K562 (cell line): ENCODE results near the gene TRMU. TPM values are rescaled to one million over a fixed set of nuclear protein-coding genes. Genes with fewer than 3 reads are reported as not detected.
A peak's percentile ranks its signal among the peaks of the same experiment; 100 is the strongest.

ENCODE experiments used
- ATF7 ChIP-seq: fragments of 450-650 bp; IDR thresholded peaks from 2 replicates; pipeline ENCODE4 v1.7.1; 2014; ENCODE audit warnings: mild to moderate bottlenecking, moderate library complexity
- ELF1 ChIP-seq: fragments of 200-800 bp; sonication (Bioruptor generic); IDR thresholded peaks from 2 replicates; pipeline ENCODE4 v1.6.1; 2016; ENCODE audit warnings: missing genetic modification characterization, missing compliant biosample characterization
- HMGN3 ChIP-seq: IDR thresholded peaks from 2 replicates; pipeline ENCODE4 v1.6.1; 2011; ENCODE audit warnings: borderline replicate concordance, low read depth, mild to moderate bottlenecking, mixed read lengths, low read length; ENCODE audit not compliant: insufficient read length; ENCODE audit errors: extremely low read depth
- IRF2 ChIP-seq: sonication (generic); formaldehyde crosslinking; IDR thresholded peaks from 2 replicates; pipeline ENCODE4 v1.8.1; 2022; ENCODE audit warnings: mild to moderate bottlenecking, missing genetic modification reagents
- PRPF4 ChIP-seq: fragments of 200-400 bp; formaldehyde crosslinking; IDR thresholded peaks from one replicate; pipeline ENCODE4 v1.6.1; 2017; ENCODE audit warnings: low read length, low read depth, mild to moderate bottlenecking; ENCODE audit not compliant: insufficient read depth, poor library complexity, severe bottlenecking
- PTTG1 ChIP-seq: fragments of 450-650 bp; IDR thresholded peaks from 2 replicates; pipeline ENCODE4 v1.6.1; 2016; ENCODE audit warnings: low read depth, mild to moderate bottlenecking, missing genetic modification characterization, missing compliant biosample characterization
- SAFB ChIP-seq: fragments of 200-400 bp; formaldehyde crosslinking; IDR thresholded peaks from 2 replicates; pipeline ENCODE4 v1.6.1; 2017; ENCODE audit warnings: low read depth, low read length, borderline replicate concordance
- SMARCE1 ChIP-seq: fragments of 450-650 bp; IDR thresholded peaks from 2 replicates; pipeline ENCODE4 v1.7.1; 2016; ENCODE audit warnings: mild to moderate bottlenecking
- ZKSCAN1 ChIP-seq: fragments of 150-350 bp; IDR thresholded peaks from 2 replicates; pipeline ENCODE4 v1.6.1; 2016; ENCODE audit warnings: low read depth, low read length
- ZNF143 ChIP-seq: sonication (generic); formaldehyde crosslinking; IDR thresholded peaks from 2 replicates; pipeline ENCODE4 v1.9.0; 2022; ENCODE audit warnings: mild to moderate bottlenecking, missing genetic modification reagents
- ZNF212 ChIP-seq: fragments of 450-650 bp; formaldehyde crosslinking; IDR thresholded peaks from 2 replicates; pipeline ENCODE4 v1.4.0; 2020; ENCODE audit warnings: mild to moderate bottlenecking
- ZNF431 ChIP-seq: sonication (generic); formaldehyde crosslinking; IDR thresholded peaks from 2 replicates; pipeline ENCODE4 v1.8.0; 2022; ENCODE audit warnings: mild to moderate bottlenecking, missing genetic modification reagents
- polyA plus RNA-seq, 8 experiments: library from polyadenylated mRNA; depleted of rRNA in 4 of 8; stranded (reverse) in 5 of 8; unstranded in 3 of 8; fragments of >200 nt; fragmentation: Nextera tagmentation in 2 of 8; fragmentation: Illumina TruSeq in 1 of 8; extraction: Ambion mirVana in 2 of 8; extraction: Trizol in 1 of 8; gene quantifications; 2 replicates each; pipeline versions ENCODE4 v1.2.1 to v1.2.3, GENCODE V29; 2011 to 2014; ENCODE audit warnings: inconsistent platforms in 1 of 8, missing spikeins in 1 of 8
- total RNA-seq, 7 experiments: library from RNA; depleted of rRNA in 6 of 7; stranded (reverse); fragments of >200 nt in 6 of 7; fragmentation: Illumina TruSeq in 2 of 7; extraction: Trizol in 2 of 7; gene quantifications; 2 replicates each; pipeline versions ENCODE4 v1.2.1 to v1.2.3, GENCODE V29; 2011 to 2021; ENCODE audit warnings: low replicate concordance in 1 of 7
- TF ChIP-seq, protein P1 (sequence below), 2 experiments: fragments of 450-650 bp in 1 of 2; IDR thresholded peaks; 2 replicates each; pipeline ENCODE4 v1.6.1; 2011 to 2017; ENCODE audit warnings: low read depth in 2 of 2, antibody characterized with exemption in 1 of 2, borderline replicate concordance in 1 of 2, low read length in 1 of 2, mild to moderate bottlenecking in 1 of 2, mixed read lengths in 1 of 2; ENCODE audit not compliant: control insufficient read depth in 1 of 2
- TF ChIP-seq, protein P2 (sequence below): sonication (generic); formaldehyde crosslinking; IDR thresholded peaks from 2 replicates; pipeline ENCODE4 v1.8.1; 2023; ENCODE audit warnings: missing genetic modification reagents, mild to moderate bottlenecking, borderline replicate concordance
- TF ChIP-seq, protein P3 (sequence below): IDR thresholded peaks from 3 replicates; pipeline ENCODE4 v1.6.1; 2011; ENCODE audit warnings: borderline replicate concordance, mild to moderate bottlenecking, moderate library complexity; ENCODE audit not compliant: insufficient read length; ENCODE audit errors: extremely low read depth

The TRMU gene
- total and polyA plus RNA-seq, 9 of the 15 experiments (the other 6 are each of a cell fraction or from before 2014, with no cell fraction given) = 2.3 to 49.9 (median 35.3) TPM

DNA sequence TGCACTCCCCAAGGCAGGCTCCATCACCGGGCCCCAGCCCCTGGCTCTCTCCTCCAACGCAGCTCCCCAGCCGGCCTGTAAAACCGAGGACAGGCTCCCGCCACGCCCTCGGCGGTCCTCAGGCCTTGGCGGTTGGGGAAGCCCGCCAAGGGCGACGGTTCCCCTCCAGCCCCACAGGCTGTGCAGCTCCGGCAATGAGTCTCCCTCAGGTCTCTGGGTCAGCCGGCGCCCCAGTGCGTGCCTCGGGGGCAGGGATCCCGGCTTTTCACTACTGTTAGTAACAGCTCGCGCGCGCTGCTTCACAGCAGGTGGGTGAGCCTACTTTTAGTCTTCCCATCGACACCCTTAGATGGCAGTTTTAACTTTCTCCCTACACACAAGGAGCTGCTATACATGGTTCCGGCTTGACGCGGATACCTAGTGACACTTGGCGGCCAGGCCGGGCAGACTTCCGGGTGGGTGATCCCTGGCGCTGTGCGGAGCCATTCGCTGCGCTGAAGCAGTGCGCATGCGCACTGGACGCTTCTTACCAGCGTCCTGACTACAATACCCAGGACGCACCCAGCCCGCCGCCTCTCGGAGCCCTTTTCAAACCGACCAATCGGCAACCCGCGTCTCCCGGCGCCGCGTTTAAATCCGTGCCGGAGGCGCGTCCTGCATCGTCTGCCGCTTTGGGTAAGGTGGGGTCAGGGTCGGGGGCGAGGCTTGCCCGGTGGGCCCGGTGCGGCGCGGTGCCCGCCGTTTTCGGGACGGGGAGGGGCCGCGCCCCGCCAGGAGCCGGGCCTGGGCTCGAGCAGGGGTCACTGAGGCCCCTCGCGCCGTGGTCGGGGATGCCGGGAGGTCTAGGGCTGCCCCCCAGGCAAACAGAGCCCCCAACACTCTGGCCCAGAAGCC lies 39.0 kb upstream of the TRMU start, which contains the start of gene GTSE1 (continued):
- TF ChIP-seq, protein P1, sequence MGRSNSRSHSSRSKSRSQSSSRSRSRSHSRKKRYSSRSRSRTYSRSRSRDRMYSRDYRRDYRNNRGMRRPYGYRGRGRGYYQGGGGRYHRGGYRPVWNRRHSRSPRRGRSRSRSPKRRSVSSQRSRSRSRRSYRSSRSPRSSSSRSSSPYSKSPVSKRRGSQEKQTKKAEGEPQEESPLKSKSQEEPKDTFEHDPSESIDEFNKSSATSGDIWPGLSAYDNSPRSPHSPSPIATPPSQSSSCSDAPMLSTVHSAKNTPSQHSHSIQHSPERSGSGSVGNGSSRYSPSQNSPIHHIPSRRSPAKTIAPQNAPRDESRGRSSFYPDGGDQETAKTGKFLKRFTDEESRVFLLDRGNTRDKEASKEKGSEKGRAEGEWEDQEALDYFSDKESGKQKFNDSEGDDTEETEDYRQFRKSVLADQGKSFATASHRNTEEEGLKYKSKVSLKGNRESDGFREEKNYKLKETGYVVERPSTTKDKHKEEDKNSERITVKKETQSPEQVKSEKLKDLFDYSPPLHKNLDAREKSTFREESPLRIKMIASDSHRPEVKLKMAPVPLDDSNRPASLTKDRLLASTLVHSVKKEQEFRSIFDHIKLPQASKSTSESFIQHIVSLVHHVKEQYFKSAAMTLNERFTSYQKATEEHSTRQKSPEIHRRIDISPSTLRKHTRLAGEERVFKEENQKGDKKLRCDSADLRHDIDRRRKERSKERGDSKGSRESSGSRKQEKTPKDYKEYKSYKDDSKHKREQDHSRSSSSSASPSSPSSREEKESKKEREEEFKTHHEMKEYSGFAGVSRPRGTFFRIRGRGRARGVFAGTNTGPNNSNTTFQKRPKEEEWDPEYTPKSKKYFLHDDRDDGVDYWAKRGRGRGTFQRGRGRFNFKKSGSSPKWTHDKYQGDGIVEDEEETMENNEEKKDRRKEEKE (IDR thresholded peaks at IDR 0.05; ENCODE audit: borderline replicate concordance in 1 of 2, control insufficient read depth in 1 of 2, low read depth in 2 of 2, low read length in 1 of 2) = no peak
- TF ChIP-seq ELF1 (tag) (peak; percentile 97), IRF2 (CRISPR knock-in tag) (no peak), SAFB (no peak), SMARCE1 (no peak), ZKSCAN1 (peak; percentile 57), ZNF143 (CRISPR knock-in tag) (peak; percentile 79), ZNF212 (CRISPR knock-in tag) (no peak), PTTG1 (tag) (no peak), ZNF431 (CRISPR knock-in tag) (no peak), HMGN3 (no peak), ATF7 (peak; percentile 57; the same call in 1 of the 2 replicates), PRPF4 (no peak)
- TF ChIP-seq, protein P2, sequence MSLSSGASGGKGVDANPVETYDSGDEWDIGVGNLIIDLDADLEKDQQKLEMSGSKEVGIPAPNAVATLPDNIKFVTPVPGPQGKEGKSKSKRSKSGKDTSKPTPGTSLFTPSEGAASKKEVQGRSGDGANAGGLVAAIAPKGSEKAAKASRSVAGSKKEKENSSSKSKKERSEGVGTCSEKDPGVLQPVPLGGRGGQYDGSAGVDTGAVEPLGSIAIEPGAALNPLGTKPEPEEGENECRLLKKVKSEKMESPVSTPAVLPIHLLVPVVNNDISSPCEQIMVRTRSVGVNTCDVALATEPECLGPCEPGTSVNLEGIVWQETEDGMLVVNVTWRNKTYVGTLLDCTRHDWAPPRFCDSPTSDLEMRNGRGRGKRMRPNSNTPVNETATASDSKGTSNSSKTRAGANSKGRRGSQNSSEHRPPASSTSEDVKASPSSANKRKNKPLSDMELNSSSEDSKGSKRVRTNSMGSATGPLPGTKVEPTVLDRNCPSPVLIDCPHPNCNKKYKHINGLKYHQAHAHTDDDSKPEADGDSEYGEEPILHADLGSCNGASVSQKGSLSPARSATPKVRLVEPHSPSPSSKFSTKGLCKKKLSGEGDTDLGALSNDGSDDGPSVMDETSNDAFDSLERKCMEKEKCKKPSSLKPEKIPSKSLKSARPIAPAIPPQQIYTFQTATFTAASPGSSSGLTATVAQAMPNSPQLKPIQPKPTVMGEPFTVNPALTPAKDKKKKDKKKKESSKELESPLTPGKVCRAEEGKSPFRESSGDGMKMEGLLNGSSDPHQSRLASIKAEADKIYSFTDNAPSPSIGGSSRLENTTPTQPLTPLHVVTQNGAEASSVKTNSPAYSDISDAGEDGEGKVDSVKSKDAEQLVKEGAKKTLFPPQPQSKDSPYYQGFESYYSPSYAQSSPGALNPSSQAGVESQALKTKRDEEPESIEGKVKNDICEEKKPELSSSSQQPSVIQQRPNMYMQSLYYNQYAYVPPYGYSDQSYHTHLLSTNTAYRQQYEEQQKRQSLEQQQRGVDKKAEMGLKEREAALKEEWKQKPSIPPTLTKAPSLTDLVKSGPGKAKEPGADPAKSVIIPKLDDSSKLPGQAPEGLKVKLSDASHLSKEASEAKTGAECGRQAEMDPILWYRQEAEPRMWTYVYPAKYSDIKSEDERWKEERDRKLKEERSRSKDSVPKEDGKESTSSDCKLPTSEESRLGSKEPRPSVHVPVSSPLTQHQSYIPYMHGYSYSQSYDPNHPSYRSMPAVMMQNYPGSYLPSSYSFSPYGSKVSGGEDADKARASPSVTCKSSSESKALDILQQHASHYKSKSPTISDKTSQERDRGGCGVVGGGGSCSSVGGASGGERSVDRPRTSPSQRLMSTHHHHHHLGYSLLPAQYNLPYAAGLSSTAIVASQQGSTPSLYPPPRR = no peak
- TF ChIP-seq, protein P3, sequence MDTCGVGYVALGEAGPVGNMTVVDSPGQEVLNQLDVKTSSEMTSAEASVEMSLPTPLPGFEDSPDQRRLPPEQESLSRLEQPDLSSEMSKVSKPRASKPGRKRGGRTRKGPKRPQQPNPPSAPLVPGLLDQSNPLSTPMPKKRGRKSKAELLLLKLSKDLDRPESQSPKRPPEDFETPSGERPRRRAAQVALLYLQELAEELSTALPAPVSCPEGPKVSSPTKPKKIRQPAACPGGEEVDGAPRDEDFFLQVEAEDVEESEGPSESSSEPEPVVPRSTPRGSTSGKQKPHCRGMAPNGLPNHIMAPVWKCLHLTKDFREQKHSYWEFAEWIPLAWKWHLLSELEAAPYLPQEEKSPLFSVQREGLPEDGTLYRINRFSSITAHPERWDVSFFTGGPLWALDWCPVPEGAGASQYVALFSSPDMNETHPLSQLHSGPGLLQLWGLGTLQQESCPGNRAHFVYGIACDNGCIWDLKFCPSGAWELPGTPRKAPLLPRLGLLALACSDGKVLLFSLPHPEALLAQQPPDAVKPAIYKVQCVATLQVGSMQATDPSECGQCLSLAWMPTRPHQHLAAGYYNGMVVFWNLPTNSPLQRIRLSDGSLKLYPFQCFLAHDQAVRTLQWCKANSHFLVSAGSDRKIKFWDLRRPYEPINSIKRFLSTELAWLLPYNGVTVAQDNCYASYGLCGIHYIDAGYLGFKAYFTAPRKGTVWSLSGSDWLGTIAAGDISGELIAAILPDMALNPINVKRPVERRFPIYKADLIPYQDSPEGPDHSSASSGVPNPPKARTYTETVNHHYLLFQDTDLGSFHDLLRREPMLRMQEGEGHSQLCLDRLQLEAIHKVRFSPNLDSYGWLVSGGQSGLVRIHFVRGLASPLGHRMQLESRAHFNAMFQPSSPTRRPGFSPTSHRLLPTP = no peak
